Fibroblast of the conjunctiva (primary cell): ENCODE measurements around the gene FLT1.

Experiments
- DNase-seq: peaks from one replicate; pipeline ENCODE4 v3.0.0-alpha.2; 2010; ENCODE audit warnings: low read depth

The FLT1 gene

DNA sequence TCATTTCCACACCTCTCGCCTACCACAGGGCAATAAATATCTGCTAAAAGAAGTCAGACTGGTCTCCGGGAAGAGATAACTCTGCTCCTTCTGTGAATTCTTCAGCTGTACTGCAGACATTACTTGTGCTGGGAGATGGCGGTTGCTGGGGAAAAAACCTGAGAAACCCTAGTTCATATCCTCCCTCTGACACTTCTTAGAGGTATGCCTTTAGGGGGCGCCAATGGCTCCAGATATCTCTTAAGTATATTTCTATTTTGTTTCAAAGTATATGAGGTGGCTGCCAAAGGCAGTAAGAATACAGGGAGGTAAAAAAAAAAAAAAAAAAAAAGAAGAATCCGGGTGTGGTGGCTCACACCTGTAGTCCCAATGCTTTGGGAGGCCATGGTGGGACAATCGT lies 181.3 kb downstream of the FLT1 start:
- DNase-seq = no peak

DNA sequence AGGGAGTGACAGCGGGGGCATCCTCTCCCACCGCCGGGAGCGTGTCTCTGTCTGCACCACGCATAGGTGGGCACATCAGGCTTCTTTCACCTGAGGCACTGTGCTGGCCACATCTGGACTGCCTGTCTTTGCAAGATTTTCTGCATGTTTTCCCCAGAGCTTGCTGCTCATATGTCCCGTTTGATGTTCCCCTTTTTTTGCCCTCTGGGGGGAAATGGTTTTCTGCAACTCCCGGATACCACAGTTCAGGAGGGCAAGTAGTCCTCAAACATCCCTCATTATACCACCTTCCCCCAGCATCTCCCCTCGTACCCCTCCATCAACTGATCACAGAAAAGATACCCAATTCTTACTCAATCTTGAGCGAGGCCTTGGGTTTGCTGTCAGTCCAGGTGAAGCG lies 188.6 kb downstream of the FLT1 start:
- no peak for DNase-seq

GRCh38 chr13:28301839-28302238 lies 193.1 kb downstream of the FLT1 start:
- no peak for DNase-seq

DNA sequence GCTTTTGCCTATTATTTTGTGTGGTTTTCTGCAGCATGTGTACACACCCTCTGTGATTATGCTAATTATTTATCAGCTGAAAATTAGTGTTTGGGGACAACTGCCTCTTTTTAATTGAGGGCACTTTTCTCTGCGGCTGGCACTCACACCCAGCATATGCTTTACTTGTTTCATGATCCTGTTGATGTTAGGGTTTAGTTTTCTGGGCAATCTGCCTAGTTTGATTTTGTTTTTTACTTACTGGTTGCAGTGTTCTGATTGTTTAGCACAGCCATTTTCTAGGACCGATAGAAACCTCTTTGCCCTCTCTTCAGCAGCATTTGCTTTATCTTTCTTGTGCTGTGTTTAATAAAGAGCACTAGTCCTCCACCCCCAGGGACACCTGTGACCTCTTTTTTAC lies 195.0 kb downstream of the FLT1 start:
- no peak for DNase-seq

- no peak for DNase-seq
These were observed 197.6 kb downstream of the FLT1 start for GRCh38 chr13:28297341-28297740.

DNA sequence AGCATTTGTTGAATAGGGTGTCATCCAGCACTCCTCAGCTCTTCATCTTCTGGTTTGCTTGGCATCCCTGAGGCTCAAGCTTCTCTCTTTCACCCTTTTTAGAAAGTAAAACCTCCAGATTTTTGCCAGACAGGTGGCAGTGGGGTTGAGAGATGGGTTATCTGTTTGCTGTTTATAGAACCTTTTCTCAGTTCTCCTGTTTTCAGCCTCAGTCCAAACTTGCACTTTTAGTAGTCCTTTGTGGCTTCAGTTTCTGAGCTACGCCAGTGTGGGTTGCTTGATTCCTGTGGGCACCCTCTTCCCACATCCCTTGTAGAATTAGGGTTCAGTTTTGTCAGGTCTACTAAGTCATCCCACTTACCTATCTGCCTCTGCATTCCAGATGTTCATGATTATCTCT lies 208.7 kb downstream of the FLT1 start:
- DNase-seq = no peak

DNA sequence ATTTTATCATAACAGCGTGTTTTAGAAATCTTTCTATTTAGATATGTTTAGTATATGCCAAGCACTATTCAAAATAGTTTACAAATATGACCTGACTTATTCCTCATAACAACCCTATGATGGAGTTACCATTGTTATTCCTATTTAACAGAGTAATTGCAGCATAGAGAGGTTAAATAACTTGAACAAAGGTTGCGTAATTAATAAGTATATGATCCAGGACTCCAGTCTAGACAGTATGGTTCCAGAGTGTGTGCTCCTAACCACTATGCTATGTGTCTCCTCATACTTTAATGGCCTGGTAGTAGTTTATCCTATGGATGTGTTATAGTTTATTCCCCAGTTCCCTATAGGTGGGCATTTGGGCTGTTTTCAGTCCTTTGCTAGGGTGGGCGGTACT lies 211.3 kb downstream of the FLT1 start:
- DNase-seq = no peak

GRCh38 chr13:28282451-28282850 lies 212.5 kb downstream of the FLT1 start:
- DNase-seq = no peak

- no peak for DNase-seq
These were observed 221.0 kb downstream of the FLT1 start for GRCh38 chr13:28273919-28274318.

- DNase-seq = no peak
These were observed 223.7 kb downstream of the FLT1 start for GRCh38 chr13:28271056-28271840.

GRCh38 chr13:28268800-28269223 lies 226.1 kb downstream of the FLT1 start:
- DNase-seq = no peak

DNA sequence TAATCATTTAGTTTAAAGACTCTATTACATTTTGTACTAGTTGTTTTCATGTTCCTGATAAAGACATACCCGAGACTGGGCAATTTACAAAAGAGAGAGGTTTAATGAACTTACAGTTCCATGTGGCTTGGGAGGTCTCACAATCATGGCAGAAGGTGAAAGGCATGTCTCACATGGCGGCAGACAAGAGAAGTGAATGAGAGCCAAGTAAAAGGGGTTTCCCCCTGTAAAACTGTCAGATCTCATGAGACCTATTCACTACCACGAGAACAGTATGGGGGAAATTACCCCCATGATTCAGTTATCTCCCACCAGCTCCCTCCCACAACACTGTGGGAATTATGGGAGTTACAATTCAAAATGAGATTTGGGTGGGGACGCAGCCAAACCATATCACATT lies 227.4 kb downstream of the FLT1 start:
- DNase-seq = no peak

DNA sequence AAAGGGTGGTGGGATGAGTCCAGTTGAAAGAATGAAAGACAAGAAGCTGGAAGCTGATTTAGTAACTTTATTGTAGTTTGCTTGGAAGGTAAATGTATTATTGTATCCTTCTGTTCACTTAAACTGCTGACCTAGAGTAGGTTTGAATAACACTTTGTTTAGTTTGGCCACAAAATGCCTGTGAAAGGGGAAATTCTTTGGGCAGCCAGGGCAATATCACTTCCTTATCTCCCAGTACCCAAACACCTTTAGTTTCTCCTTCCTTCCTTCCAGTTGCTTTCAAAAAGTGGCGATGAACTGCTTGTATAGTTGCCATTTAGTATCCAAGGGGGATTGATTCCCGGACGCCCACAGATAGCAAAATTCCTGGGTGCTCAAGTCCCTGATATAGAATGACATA lies 236.5 kb downstream of the FLT1 start:
- DNase-seq = no peak

DNA sequence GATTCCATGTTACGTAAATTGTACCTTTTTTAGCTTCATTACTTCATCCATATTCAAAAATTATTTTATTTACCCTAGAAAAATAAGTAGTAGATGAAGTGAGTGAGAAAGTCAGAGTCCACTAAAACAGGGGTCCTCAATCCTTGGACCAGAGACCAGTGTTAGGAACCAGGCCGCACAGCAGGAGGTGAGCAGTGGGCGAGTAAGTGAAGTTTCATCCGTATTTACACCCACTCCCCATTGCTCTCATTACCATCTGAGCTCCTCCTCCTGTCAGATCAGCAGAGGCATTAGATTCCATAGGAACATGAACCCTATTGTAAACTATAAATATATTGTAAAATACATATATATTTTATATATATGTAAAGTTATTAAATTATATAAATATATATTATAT lies 237.6 kb downstream of the FLT1 start:
- DNase-seq = no peak

- no peak for DNase-seq
These were observed 242.4 kb downstream of the FLT1 start for GRCh38 chr13:28252547-28252946.

- no peak for DNase-seq
These were observed 243.5 kb downstream of the FLT1 start for GRCh38 chr13:28251466-28251865.

- no peak for DNase-seq
These were observed 244.4 kb downstream of the FLT1 start for GRCh38 chr13:28250542-28250941.
